NCI-H2196 treated with DMSO at 0.1 percent for 48 hours (cell line): ENCODE results near the gene AMELX.

Source experiments
- DNase-seq: peaks from one replicate; lab custom pipeline; 2025; ENCODE audit not compliant: unreplicated experiment; lab: John Stamatoyannopoulos, UW

Gene AMELX

DNA sequence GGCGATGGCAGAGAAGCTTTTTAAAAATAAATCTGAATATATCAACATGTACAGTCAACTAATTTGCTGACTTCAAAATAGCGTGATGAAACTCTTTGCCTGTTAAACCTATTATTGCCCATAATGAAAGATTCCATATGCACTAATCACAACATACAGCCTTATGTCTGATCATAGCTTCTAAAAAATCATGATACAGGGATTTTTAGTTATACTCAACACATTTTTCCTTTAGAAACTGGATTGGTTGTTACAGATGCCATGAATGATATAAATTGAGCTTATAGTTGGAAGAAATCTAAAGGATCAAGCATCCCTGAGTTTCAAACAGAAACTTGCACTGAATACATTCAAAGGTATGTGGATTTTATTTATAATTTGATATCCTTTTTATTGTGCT, at the start of gene AMELX:
Gene AMELX (plus strand): TSS at position 301 of the 400 bp plus-strand sequence. CDS start 1,376 bp downstream, outside the sequence.
- no peak for DNase-seq

DNA sequence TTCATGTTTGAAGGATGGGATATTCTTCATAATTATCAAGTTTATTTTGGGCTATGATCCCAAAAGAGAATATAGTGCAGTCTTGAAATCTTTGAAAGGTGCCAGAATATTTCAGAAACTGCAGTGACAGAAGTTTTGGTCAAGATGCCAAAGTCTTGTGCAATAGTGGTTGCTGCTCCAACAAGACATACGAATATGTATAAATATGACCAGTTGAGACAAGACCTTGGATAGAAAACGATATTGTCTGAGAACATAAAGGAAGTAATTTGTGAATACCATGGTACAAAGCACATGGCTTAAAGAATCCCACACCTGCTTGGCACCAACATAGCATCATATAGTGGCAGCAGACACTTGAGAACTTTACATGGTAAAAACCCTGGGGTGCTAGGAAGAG, 48.6 kb upstream of the AMELX start:
- DNase-seq, result no peak

DNA sequence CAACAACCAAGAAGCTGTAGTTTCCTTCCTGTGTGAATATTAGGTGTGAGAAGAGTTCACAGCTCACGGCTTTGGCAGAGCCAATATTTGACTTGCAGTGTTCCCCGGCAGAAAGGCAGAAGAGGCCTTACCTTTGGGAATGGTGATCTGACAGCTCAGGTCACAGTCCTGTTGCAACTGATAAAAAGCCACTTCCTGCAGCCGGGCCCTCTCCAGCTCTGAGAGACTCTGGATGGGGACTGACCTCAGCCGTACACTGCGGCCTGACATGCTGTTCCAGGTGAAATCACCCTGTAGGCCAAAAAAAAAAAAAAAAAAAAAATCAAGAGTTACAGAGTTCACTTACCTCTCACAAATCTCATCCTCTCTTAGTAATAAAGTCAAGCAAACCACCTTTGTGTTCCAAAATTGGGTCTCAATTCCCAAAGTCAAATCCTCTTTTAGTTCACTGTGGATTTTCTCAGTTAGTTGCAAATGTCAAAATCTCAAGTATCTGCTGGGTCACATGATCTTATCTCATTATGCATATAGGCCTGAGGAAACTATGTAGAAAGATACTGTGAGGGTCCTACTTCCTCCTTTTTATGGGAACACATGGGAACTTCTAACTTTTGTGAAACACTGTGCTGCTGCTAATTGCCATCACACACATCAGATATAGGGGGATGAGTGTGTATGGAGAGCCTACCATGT, 38.6 kb upstream of the AMELX start:
- DNase-seq, result no peak

DNA sequence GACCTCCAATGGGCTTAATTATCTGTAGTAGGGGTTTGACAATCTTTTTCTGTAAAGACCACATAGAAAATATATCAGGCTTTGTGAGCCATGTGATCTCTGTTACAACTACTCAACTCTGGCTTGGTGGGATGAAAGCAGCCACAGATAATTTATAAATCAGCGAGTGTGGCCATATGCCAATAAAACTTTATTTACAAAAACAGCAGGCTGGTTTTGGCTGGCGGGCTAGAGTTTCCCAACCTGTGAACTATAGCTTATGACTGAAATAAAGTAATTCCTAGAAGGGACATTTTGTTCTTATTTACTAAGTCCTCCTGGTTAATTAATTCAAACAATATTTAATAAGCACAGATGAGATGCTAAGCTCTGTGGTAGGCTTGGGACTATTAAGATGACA, 35.9 kb upstream of the AMELX start:
- DNase-seq, result no peak

DNA sequence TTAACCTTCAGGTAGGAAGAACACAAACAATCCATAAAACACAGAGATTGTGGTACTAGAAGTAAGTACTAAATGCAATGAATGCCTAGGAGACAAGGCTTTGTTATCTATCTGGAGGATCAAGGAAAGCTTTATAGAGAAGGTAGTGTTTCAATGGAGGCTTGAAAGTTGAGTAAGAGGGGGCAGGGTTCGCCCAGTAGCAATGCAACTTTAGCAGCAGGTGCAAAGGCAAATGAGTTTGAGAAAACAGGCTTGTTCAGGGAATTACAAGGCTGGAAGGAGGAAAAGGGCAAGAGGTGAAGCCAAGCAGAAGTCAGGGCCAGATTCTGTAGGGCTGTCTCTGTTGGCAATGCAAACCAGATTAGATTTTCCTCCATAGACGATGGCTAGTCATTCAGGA, 35.5 kb upstream of the AMELX start:
- DNase-seq, result peak; percentile 1

DNA sequence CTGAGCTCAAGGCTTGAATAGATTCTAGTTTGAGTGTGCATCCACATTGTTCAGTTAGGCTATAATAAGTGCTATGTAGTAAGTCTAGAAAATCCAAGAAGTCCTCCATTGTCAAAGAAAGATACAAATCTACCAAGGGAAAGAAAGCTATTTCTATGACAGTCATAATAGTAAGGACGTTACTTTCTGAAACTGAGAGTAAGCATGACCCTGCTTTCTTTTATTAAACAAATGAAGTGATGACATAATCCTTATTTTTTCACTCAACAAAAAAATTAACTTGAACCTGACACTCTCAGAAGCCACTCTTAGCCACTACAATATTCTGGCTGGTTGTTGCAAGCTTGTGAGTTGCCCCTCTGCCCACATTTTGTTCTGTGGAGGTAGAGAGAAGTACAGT, 33.8 kb upstream of the AMELX start:
- DNase-seq, result no peak

DNA sequence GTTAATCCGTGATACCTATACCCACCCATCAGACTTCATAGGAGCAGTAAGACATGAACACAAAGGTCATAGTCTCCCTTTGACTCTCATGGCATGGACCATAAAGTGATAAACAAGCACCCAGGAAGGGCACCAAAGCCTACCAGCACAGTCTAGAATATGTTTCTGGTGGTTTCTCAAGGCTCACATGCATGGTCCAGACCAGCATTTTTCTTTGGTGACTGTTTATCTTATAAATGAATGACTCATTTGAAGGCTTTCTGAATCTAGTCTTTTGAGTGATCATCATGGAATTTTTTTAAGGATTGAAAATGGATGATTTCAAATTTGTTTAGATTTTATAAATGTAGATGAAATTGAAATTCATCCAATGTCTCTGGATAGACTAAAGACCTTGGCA, 32.0 kb upstream of the AMELX start:
- no peak for DNase-seq

DNA sequence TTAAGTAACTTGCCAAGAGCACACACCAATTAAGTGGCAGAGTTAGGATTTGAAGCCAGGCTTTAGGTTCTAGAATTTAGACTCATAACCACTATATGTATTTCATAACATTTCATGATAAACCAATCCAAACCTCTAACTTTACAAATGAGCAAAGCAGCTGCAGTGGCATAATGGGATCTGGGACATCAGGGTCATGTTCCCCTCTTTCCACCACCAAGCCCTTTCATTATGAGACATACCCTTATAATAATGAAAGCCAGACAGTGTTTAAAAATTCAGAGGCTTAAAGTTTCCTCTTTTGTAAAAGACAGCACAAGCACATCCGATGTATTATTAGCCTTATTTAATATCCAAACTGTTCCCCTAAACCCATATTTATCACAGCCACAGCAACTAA, 28.3 kb upstream of the AMELX start:
- DNase-seq, result no peak

DNA sequence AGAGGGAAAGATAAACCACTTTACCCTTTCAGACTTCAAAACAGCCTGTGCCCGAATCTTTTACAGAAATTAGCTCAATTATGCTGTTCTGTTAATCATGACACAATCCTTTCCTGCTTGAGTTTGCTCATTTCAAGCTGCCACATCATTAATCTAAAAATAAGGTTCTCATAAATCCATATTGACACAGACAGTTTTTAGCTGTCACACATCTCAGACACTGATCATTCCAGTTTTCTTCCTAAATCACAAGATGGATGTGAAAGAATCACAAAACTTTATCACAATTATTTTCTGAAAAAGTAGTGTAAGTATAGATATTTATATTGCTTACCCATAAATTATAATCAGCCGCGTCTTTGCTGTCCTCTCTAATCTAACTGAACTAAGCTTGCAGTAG, 27.9 kb upstream of the AMELX start:
- no peak for DNase-seq

DNA sequence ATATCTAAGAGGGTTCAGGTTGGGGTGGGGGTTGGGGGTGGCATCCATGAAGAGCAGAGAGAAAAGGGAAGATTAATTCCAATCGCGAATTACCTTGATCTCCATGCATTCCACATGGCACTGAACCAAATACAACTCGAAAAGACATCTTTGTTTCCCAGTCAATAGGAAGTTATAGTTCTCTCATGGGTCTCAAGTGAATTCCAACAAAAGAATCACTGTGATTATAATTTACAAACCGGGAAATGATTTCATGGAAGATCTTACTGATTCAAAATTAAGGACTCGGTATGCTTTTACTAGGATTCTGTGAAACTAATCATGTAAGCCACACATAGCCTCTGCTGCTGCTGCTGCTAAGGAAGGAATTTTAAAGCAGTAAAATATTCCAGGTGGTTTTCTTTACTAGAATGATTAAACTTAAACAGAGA, 26.6 kb upstream of the AMELX start:
- DNase-seq, result no peak

DNA sequence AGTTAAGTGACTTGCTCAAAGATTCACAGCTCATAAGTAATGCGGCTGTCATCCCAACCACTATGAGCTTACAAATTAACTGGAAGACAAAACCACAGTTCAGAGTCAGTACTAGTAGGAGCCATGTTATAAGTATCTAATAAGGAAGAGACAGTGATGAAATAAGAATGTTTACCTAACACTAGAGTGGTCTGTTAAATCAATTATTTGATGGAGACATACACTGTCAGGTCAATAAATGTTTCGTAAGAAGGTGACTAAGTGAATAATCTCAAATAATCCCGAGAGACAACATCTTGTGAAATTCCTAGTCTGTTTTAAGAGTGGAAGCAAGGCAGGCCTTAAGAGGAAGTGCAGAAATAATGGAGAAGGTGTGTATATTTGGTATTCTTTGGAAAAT, 25.8 kb upstream of the AMELX start:
- no peak for DNase-seq

DNA sequence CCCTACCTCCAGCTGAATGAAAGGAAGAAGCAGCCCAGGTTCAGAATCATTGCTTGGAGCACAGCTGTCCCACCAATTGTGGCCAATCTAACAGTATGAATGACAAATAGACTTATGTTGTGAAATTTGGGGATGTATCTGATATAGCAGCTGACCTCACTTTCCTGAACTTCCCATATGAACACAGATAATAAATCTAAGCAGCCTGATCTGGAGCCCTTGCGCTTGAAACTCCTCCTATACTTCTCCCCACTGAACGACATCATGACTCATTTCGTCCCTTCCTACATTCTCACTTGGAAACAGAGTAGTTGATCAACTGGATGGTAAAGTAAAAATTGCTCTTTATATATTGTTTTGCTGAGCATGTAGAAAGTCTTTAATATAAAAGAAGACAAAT, 24.2 kb upstream of the AMELX start:
- DNase-seq, result no peak

DNA sequence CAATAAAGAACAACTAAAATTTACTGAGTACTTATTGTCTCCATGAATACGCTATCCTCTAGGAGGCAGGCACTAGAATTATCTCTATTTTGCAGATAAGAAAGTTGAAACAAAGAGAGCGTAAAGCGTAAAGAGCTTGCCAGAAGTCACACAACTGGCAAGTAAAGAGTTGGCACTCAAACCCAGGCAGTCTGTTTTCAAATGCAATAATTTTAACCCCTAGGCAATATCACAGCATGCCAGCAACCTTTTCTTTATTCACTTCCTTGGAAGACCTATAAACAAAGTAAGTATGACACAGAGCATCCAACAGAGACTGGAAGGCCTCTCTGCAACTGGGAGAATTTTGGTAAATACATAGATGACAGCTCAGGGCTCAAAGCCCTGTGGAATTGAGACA, 23.2 kb upstream of the AMELX start:
- no peak for DNase-seq

DNA sequence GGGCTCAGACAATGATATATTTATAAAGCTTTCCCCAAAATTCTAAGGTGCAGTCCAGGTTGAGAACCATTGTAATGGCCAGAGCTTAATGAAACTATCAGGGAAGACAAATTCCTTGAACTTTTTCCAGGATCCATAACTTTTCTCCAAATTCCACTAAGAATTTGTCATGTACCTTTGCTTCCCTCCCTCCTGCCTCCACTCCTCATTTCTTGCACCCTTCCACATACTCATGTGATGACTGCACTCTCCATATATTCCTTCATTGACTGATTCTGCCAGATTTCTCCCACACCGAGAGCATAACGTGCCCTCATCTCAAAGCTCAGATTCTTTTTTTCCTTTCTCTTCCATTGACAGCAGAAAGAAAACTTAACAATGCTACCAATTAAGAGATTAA, 20.9 kb upstream of the AMELX start:
- DNase-seq, result no peak

DNA sequence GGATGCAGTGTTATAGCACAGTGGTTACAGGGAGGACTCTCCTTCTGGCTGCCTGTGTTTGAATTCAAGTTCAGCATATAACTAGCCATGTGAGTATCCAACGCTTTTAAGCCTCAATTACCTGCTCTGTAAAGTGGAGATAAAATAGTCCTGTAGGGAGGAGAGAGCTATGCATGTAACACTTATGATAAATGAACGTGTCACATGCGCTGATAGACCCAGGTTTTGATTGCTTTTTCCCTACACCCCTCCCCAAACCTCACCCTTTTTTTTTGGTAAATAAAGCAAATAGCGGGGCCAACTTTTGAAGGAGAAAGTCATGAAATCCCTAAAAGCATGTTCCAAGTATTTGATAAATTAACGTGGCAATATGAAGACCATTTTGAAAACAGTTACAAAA, 20.4 kb upstream of the AMELX start:
- no peak for DNase-seq

DNA sequence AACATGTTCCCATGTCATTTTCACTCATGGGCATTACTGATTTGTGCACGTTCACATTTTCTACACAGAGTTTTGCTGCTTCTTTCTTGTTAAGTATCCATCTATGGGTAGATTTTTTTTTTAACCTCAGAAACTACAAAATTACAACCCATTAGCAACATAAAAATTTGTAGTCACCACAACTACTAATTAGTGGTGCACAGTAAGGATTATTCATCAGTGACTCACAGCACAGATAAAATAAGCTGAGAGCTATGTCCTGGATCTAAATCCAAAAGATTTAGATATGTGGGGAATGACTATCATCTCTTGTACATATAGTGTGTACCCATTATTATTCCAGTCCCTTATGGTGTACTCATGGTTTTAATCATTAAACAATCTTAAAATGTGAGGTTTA, 19.7 kb upstream of the AMELX start:
- DNase-seq, result no peak

DNA sequence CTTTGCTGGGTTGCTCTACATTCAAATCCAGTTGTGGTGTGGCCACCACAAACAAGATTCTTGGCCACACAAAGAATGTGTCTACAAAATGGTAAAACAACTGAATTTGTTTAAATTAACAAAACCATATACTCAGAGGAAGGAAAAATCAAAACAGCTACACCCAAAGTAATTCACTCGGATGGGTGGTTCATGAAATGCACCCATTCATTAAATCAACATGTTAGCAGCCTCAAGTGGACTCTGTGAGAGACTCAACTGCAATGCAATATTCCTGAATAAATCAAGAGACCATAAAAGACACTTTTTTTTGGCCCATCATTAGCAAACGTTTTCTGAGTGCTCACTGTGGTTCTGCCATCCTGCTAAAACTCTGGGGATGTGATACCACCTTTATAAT, 11.2 kb upstream of the AMELX start:
- DNase-seq, result no peak

DNA sequence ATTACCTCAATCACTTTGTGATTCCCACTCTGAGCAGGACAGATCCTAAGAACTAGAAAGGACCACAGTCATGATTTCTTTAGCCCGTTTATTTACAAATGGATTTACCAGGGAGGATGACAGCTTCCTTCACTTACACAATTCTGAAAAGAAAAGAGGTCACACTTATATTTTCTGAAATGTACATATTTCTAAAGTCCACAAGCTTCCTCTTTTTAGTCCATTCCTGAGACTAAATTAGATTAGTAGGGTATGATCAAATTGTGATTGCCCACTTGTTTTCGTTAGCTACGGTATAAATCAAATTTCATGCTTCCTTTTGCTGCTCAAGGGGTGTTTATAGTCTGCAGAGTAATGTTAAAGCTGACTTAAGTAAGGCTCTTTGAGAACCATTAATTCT, 7.6 kb upstream of the AMELX start:
- no peak for DNase-seq

DNA sequence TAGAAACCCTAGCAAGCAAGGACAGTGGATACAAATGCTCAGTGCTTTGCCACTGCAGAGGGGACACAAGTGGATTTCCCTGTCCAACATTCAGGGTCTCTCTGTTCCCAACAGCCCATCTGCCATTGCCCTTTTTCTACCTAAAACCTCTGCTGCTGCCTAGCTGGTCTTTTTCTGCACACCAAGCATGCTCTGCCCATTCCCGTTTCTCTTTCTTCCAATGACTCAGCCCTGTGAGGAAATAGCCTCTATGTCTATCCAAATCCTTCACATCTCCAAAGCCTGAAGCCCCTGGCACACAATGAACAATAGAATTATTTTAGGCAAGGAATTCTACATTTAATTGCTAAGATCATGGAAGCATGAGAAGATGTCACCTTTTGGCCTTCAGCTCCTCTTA, 5.7 kb upstream of the AMELX start:
- no peak for DNase-seq

DNA sequence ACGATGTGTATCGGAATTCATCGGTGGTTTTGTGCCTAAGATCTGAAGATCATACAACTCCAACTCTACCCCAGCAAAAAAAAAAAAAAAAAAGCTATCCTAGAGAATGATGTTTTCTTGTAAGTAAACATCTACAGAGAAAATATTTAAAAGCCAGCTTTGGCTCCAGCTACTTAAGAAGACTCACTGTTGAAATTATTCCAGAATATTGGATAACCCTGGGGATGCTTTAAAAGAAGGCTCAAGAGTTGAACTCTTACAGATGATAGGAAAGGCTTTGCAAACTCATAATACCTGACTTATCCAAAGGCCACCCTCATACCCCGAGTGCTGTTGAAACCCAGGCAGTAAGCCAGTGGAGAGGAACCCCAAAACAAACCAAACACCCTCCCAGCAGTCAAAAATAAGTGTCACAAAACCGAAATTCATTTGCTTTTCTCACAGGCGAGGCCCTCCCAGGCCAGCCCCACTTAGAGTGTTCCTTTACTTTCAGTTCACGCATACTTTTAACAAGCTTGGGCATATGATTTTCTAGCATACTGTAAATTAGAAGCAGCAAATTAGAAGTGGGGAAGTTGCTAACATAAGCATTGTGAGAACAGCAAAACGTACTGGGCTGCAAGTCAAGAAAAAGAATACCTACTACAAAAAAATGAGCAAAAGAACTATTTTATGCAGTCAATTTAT, 2.7 kb upstream of the AMELX start:
- no peak for DNase-seq

DNA sequence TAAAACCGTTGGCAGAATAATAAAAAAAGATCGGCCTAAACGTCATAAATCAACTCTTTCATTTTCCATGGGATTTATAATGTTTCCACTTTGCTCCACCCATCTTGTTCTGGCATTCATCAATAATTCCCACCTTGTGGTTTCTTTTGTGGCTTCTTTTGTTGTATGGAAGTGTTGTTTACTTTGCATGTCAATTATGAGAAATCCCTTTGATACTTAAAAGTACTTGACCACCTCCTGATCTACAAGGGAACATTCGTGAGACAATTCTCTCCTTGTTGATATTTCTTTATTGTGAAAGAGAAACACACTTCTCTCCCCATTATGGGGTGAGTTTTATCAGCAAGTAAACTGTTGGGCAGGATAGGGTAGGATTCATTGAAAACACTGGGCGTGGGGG, 2.8 kb downstream of the AMELX start:
- no peak for DNase-seq

DNA sequence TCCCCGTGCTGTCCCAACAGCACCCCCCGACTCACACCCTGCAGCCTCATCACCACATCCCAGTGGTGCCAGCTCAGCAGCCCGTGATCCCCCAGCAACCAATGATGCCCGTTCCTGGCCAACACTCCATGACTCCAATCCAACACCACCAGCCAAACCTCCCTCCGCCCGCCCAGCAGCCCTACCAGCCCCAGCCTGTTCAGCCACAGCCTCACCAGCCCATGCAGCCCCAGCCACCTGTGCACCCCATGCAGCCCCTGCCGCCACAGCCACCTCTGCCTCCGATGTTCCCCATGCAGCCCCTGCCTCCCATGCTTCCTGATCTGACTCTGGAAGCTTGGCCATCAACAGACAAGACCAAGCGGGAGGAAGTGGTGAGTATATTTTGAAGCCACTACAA, 5.4 kb downstream of the AMELX start:
- no peak for DNase-seq

DNA sequence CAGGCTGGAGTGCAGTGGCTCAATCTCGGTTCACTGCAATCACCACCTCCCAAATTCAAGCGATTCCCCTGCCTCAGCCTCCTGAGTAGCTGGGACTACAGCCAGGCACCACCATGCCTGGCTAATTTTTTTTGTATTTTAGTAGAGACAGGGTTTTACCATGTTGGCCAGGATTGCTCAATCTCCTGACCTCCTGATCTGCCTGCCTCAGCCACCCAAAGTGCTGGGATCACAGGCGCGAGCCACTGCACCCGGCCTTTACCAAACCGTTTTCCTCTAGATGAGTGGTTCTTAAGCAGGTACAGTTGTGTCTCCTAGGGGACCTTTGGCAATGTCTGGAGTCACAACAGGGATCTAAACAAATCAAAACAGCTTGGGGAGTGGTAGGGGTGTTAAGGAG, 11.6 kb downstream of the AMELX start:
- DNase-seq, result no peak
